H9 (cell line): ENCODE measurements around the gene MAPK8IP2. TPM values are rescaled to one million over a fixed set of nuclear protein-coding genes. Genes with fewer than 3 reads are reported as not detected.

Source experiments
- DNase-seq: peaks from one replicate; pipeline ENCODE4 v3.0.0-alpha.2; 2017
- H2AFZ ChIP-seq: one replicate; pipeline ENCODE4 v1.6.1; 2013; ENCODE audit warnings: mild to moderate bottlenecking, low read length, control low read depth, moderate library complexity
- H2AK5ac ChIP-seq: 2 replicates; pipeline ENCODE4 v1.6.1; 2013; ENCODE audit warnings: low read length, control low read depth, mixed read lengths; ENCODE audit not compliant: insufficient read length
- H2BK120ac ChIP-seq: one replicate; pipeline ENCODE4 v1.6.1; 2013; ENCODE audit warnings: low read depth, mild to moderate bottlenecking, low read length, control low read depth, inconsistent platforms; ENCODE audit not compliant: poor library complexity, severe bottlenecking
- H2BK12ac ChIP-seq: 2 replicates; pipeline ENCODE4 v1.6.1; 2013; ENCODE audit warnings: low read length, control low read depth, mixed read lengths, low read depth; ENCODE audit not compliant: insufficient read length
- H2BK15ac ChIP-seq: 2 replicates; pipeline ENCODE4 v1.6.1; 2013; ENCODE audit warnings: low read depth, low read length, control low read depth
- H2BK20ac ChIP-seq: one replicate; pipeline ENCODE4 v1.6.1; 2013; ENCODE audit warnings: low read depth, mild to moderate bottlenecking, low read length, control low read depth, inconsistent platforms; ENCODE audit not compliant: poor library complexity, severe bottlenecking
- H2BK5ac ChIP-seq: 2 replicates; pipeline ENCODE4 v1.6.1; 2013; ENCODE audit warnings: low read length, control low read depth, mixed read lengths; ENCODE audit not compliant: insufficient read length
- H3K14ac ChIP-seq: 2 replicates; pipeline ENCODE4 v1.6.1; 2013; ENCODE audit warnings: low read length, control low read depth; ENCODE audit not compliant: insufficient read depth
- H3K18ac ChIP-seq: 2 replicates; pipeline ENCODE4 v1.6.1; 2013; ENCODE audit warnings: low read depth, mild to moderate bottlenecking, mixed read lengths, low read length, control low read depth; ENCODE audit not compliant: insufficient read length
- H3K23ac ChIP-seq: 2 replicates; pipeline ENCODE4 v1.6.1; 2013; ENCODE audit warnings: low read length, control low read depth, mixed read lengths, low read depth; ENCODE audit not compliant: insufficient read length
- H3K23me2 ChIP-seq: 2 replicates; pipeline ENCODE4 v1.6.1; 2013; ENCODE audit warnings: low read depth, mild to moderate bottlenecking, mixed read lengths, low read length, control low read depth; ENCODE audit not compliant: insufficient read length, poor library complexity, severe bottlenecking
- H3K27ac ChIP-seq: 2 replicates; pipeline ENCODE4 v1.5.1; 2013; ENCODE audit warnings: low read length, control low read depth, mixed read lengths, low read depth; ENCODE audit not compliant: insufficient read length
- H3K27me3 ChIP-seq: 2 replicates; pipeline ENCODE4 v1.6.1; 2013; ENCODE audit warnings: low read length, control low read depth, inconsistent platforms; ENCODE audit not compliant: insufficient read depth
- H3K4ac ChIP-seq: 2 replicates; pipeline ENCODE4 v1.6.1; 2013; ENCODE audit warnings: low read depth, mild to moderate bottlenecking, control low read depth, inconsistent platforms, low read length, moderate library complexity
- H3K4me1 ChIP-seq: 2 replicates; pipeline ENCODE4 v1.6.1; 2013; ENCODE audit warnings: low read length, control low read depth, inconsistent platforms; ENCODE audit not compliant: insufficient read depth
- H3K4me2 ChIP-seq: 2 replicates; pipeline ENCODE4 v1.6.1; 2013; ENCODE audit warnings: low read length, control low read depth, mixed read lengths; ENCODE audit not compliant: insufficient read length, insufficient read depth
- H3K56ac ChIP-seq: 2 replicates; pipeline ENCODE4 v1.6.1; 2013; ENCODE audit warnings: low read depth, mild to moderate bottlenecking, mixed read lengths, low read length, control low read depth; ENCODE audit not compliant: insufficient read length
- H3K79me1 ChIP-seq: 2 replicates; pipeline ENCODE4 v1.6.1; 2013; ENCODE audit warnings: low read depth, mild to moderate bottlenecking, moderate library complexity, low read length, control low read depth, inconsistent platforms; ENCODE audit not compliant: insufficient read depth, poor library complexity, severe bottlenecking
- H3K79me2 ChIP-seq: 2 replicates; pipeline ENCODE4 v1.6.1; 2013; ENCODE audit warnings: low read length, control low read depth, inconsistent platforms; ENCODE audit not compliant: insufficient read depth
- H3K9ac ChIP-seq: 2 replicates; pipeline ENCODE4 v1.6.1; 2013; ENCODE audit warnings: low read length, control low read depth, mixed read lengths; ENCODE audit not compliant: insufficient read length; ENCODE audit errors: extremely low read depth
- H3K9me3 ChIP-seq: one replicate; pipeline ENCODE4 v1.6.1; 2013; ENCODE audit warnings: low read depth, low read length, inconsistent platforms; ENCODE audit not compliant: control insufficient read depth
- H3T11ph ChIP-seq: one replicate; pipeline ENCODE4 v1.6.1; 2013; ENCODE audit warnings: mild to moderate bottlenecking, low read length, control low read depth, inconsistent platforms
- H4K20me1 ChIP-seq: one replicate; pipeline ENCODE4 v1.6.1; 2013; ENCODE audit not compliant: control insufficient read depth, insufficient read length, insufficient read depth
- H4K5ac ChIP-seq: 2 replicates; pipeline ENCODE4 v1.6.1; 2013; ENCODE audit warnings: low read depth, mild to moderate bottlenecking, mixed read lengths, low read length, control low read depth; ENCODE audit not compliant: insufficient read length
- H4K8ac ChIP-seq: replicated peaks from 2 replicates; pipeline ENCODE4 v1.6.1; 2013; ENCODE audit warnings: low read length, control low read depth, mixed read lengths, low read depth; ENCODE audit not compliant: insufficient read length
- H4K91ac ChIP-seq: 2 replicates; pipeline ENCODE4 v1.6.1; 2013; ENCODE audit warnings: low read depth, mild to moderate bottlenecking, moderate library complexity, mixed read lengths, low read length, control low read depth; ENCODE audit not compliant: insufficient read length
- H3K27ac Mint-ChIP-seq, 3 experiments: 2 replicates in 2 of 3; 3 replicates in 1 of 3; pipeline ENCODE4 v1.8.0; 2020 to 2021; ENCODE audit warnings: mixed read lengths in 3 of 3, mild to moderate bottlenecking in 1 of 3, moderate library complexity in 1 of 3
- H3K27me3 Mint-ChIP-seq: 2 replicates; pipeline ENCODE4 v1.8.0; 2021; ENCODE audit warnings: low read depth, mild to moderate bottlenecking, moderate library complexity, mixed read lengths
- H3K36me3 Mint-ChIP-seq, 3 experiments: 2 replicates in 2 of 3; 3 replicates in 1 of 3; pipeline ENCODE4 v1.8.0; 2020 to 2021; ENCODE audit warnings: low read depth in 3 of 3, mixed read lengths in 3 of 3; ENCODE audit not compliant: insufficient read depth in 1 of 3
- H3K4me1 Mint-ChIP-seq, 2 experiments: 2 replicates each; pipeline ENCODE4 v1.8.0; 2020; ENCODE audit warnings: mixed read lengths in 2 of 2
- H3K4me3 Mint-ChIP-seq, 2 experiments: 2 replicates in 1 of 2; 3 replicates in 1 of 2; pipeline ENCODE4 v1.8.0; 2020 to 2021; ENCODE audit warnings: mild to moderate bottlenecking in 2 of 2, mixed read lengths in 2 of 2, moderate library complexity in 1 of 2
- H3K9me3 Mint-ChIP-seq, 2 experiments: 2 replicates in 1 of 2; 3 replicates in 1 of 2; pipeline ENCODE4 v1.8.0; 2020; ENCODE audit warnings: mild to moderate bottlenecking in 2 of 2, mixed read lengths in 2 of 2, moderate library complexity in 1 of 2
- WGBS: extraction: QIAGEN DNeasy Blood & Tissue Kit; methylation state at CpG from one replicate; pipeline ENCODE4 v1.1.7; 2013; ENCODE audit warnings: missing lambda C conversion rate, low lambda C conversion rate, mixed read lengths; ENCODE audit not compliant: insufficient read length; ENCODE audit errors: extremely low coverage; 5-methylcytosine and 5-hydroxymethylcytosine counted together
- total RNA-seq: library from RNA; stranded (reverse); gene quantifications from 2 replicates; pipeline ENCODE4 v1.2.1, GENCODE V29; 2021
- TF ChIP-seq, protein P1 (sequence below): fragments of 200-600 bp; sonication (generic); conservative IDR thresholded peaks from 3 replicates; pipeline ENCODE4 v1.8.0; 2021; ENCODE audit warnings: antibody characterized with exemption, mild to moderate bottlenecking

MAPK8IP2 gene
- total RNA-seq, 1 experiment from 2014 or later = 5.7 TPM

DNA sequence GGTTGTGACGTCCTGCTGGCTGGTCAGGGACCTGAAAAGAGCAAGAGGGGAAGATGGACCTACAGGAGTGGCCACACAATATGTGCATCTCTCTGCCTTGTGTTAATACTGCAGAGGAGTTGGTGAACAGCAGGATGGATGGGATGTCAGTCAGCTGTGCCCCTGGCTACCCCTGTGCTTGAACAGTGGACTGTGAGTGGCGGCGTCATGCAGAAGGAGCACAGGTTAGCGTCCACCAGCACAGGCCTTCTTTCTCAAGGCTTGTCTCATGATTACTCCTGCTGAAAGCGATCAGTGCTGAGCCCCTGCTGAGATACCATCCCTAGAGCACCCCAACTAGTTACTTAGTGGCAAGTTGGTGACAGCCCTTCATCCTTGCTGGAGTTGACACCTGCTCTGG, 14.2 kb upstream of the MAPK8IP2 start:
- H3K4me2 ChIP-seq = no peak overlapping the region
- H2BK5ac ChIP-seq = no peak overlapping the region
- peaks cover 2% of the 10 kb centered on the region; the same call in 1 of the 2 replicates for H3K4me1 ChIP-seq
- H4K8ac ChIP-seq = no peak overlapping the region
- no peaks in the 10 kb centered on the region for H3K27me3 ChIP-seq
- H3K36me3 Mint-ChIP-seq = peaks cover 0 to 1% (median 0%) of the 10 kb centered on the region in 3 experiments; a peak in 1 of 7 replicates
- peaks cover 20% of the 10 kb centered on the region for H3K27me3 Mint-ChIP-seq
- no peak overlapping the region for H3T11ph ChIP-seq
- H3K9me3 ChIP-seq = no peaks in the 10 kb centered on the region
- H3K4me3 Mint-ChIP-seq = peak overlapping the region in 1 of 2 experiments; percentile 1; a peak in 1 of 5 replicates
- H3K4ac ChIP-seq = no peak overlapping the region
- no CpG with 5 or more reads among the region's 5 CpGs for WGBS
- H2BK12ac ChIP-seq = no peak overlapping the region
- no peak overlapping the region for H3K9ac ChIP-seq
- no peak for DNase-seq
- no peak overlapping the region for H3K27ac ChIP-seq
- no peak overlapping the region for H3K27ac Mint-ChIP-seq
- H3K9me3 Mint-ChIP-seq = no peaks in the 10 kb centered on the region
- H3K79me2 ChIP-seq = no peaks in the 10 kb centered on the region
- no peak overlapping the region for H3K14ac ChIP-seq
- no peak overlapping the region for H2AK5ac ChIP-seq
- H2BK20ac ChIP-seq = no peak overlapping the region
- H3K4me1 Mint-ChIP-seq = peaks cover 14 to 21% of the 10 kb centered on the region in 2 experiments
- no peaks in the 10 kb centered on the region for H4K20me1 ChIP-seq
- no peak overlapping the region for H4K91ac ChIP-seq
- TF ChIP-seq, protein P1, sequence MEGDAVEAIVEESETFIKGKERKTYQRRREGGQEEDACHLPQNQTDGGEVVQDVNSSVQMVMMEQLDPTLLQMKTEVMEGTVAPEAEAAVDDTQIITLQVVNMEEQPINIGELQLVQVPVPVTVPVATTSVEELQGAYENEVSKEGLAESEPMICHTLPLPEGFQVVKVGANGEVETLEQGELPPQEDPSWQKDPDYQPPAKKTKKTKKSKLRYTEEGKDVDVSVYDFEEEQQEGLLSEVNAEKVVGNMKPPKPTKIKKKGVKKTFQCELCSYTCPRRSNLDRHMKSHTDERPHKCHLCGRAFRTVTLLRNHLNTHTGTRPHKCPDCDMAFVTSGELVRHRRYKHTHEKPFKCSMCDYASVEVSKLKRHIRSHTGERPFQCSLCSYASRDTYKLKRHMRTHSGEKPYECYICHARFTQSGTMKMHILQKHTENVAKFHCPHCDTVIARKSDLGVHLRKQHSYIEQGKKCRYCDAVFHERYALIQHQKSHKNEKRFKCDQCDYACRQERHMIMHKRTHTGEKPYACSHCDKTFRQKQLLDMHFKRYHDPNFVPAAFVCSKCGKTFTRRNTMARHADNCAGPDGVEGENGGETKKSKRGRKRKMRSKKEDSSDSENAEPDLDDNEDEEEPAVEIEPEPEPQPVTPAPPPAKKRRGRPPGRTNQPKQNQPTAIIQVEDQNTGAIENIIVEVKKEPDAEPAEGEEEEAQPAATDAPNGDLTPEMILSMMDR = no peak
- no peak overlapping the region for H3K23ac ChIP-seq
- no peak overlapping the region for H2AFZ ChIP-seq
- no peaks in the 10 kb centered on the region for H3K23me2 ChIP-seq
- no peak overlapping the region for H2BK120ac ChIP-seq
- H3K18ac ChIP-seq = no peak overlapping the region
- no peak overlapping the region for H2BK15ac ChIP-seq
- peaks cover 1% of the 10 kb centered on the region for H3K79me1 ChIP-seq
- no peak overlapping the region for H4K5ac ChIP-seq
- no peak overlapping the region for H3K56ac ChIP-seq
